KMS-11 (cell line): ENCODE measurements around the gene C16orf74.

ENCODE experiments used
- H2AFZ ChIP-seq: fragments of 200-600 bp; sonication (generic); 2 replicates; pipeline ENCODE4 v1.6.1; 2016; ENCODE audit warnings: antibody characterized with exemption, mixed run types, low read depth
- H3K27ac ChIP-seq: fragments of 200-600 bp; sonication (generic); 2 replicates; pipeline ENCODE4 v1.6.1; 2016; ENCODE audit warnings: mild to moderate bottlenecking, mixed run types
- H3K27me3 ChIP-seq: fragments of 200-600 bp; sonication (generic); 2 replicates; pipeline ENCODE4 v1.6.1; 2017; ENCODE audit warnings: mild to moderate bottlenecking, low read depth, mixed run types, moderate library complexity; ENCODE audit not compliant: insufficient read depth
- H3K36me3 ChIP-seq: fragments of 200-600 bp; sonication (generic); 2 replicates; pipeline ENCODE4 v1.6.1; 2017; ENCODE audit warnings: mild to moderate bottlenecking, mixed run types; ENCODE audit not compliant: insufficient read depth
- H3K4me1 ChIP-seq: fragments of 200-600 bp; sonication (generic); 2 replicates; pipeline ENCODE4 v1.6.1; 2016; ENCODE audit warnings: mild to moderate bottlenecking, low read depth, mixed run types; ENCODE audit not compliant: poor library complexity, severe bottlenecking
- H3K4me2 ChIP-seq: fragments of 200-600 bp; sonication (generic); 2 replicates; pipeline ENCODE4 v1.7.0; 2016; ENCODE audit warnings: mild to moderate bottlenecking, mixed run types
- H3K4me3 ChIP-seq: fragments of 200-600 bp; sonication (generic); IDR thresholded peaks from 2 replicates; pipeline ENCODE4 v1.6.1; 2017; ENCODE audit warnings: low read depth, low read length, mixed read lengths; ENCODE audit not compliant: insufficient read depth
- H3K79me2 ChIP-seq: fragments of 200-600 bp; sonication (generic); 2 replicates; pipeline ENCODE4 v1.6.1; 2016; ENCODE audit warnings: low read depth, mixed run types; ENCODE audit not compliant: insufficient read depth
- H3K9ac ChIP-seq: fragments of 200-600 bp; sonication (generic); 2 replicates; pipeline ENCODE4 v1.6.1; 2016; ENCODE audit warnings: mild to moderate bottlenecking, mixed run types
- H4K20me1 ChIP-seq: fragments of 200-600 bp; sonication (generic); 2 replicates; pipeline ENCODE4 v1.6.1; 2016; ENCODE audit warnings: mild to moderate bottlenecking, mixed run types; ENCODE audit not compliant: insufficient read depth
- TF ChIP-seq, protein P1 (sequence below): fragments of 200-600 bp; sonication (generic); conservative IDR thresholded peaks from 2 replicates; pipeline ENCODE4 v1.6.1; 2017; ENCODE audit warnings: low read depth, mild to moderate bottlenecking, antibody characterized with exemption, low read length, moderate library complexity, mixed read lengths

The C16orf74 gene

DNA sequence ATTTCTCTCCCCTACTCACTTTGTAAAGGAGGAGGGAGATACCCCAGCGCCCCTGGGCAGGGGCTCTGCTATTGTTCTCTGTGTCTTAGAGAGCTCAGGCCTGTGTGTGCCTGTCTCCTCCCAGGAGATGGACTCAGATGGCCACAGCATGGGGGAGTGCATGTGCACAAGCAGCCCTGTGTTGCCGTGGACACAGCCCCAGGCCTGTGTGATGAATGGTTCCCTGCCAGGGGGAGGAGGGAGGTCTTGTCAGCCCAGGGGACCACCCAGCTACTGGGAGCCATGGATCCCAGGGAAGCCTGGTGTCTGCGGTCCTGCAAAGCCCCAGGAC lies 88.4 kb downstream of the C16orf74 start:
- Histone ChIP-seq H3K4me3 (no peak overlapping the region), H3K4me1 (no peaks in the 10 kb centered on the region), H2AFZ (no peak overlapping the region), H3K36me3 (no peaks in the 10 kb centered on the region), H3K27me3 (no peaks in the 10 kb centered on the region), H3K79me2 (no peaks in the 10 kb centered on the region), H3K4me2 (no peak overlapping the region), H3K9ac (no peak overlapping the region), H3K27ac (no peak overlapping the region), H4K20me1 (no peaks in the 10 kb centered on the region)
- TF ChIP-seq, protein P1, sequence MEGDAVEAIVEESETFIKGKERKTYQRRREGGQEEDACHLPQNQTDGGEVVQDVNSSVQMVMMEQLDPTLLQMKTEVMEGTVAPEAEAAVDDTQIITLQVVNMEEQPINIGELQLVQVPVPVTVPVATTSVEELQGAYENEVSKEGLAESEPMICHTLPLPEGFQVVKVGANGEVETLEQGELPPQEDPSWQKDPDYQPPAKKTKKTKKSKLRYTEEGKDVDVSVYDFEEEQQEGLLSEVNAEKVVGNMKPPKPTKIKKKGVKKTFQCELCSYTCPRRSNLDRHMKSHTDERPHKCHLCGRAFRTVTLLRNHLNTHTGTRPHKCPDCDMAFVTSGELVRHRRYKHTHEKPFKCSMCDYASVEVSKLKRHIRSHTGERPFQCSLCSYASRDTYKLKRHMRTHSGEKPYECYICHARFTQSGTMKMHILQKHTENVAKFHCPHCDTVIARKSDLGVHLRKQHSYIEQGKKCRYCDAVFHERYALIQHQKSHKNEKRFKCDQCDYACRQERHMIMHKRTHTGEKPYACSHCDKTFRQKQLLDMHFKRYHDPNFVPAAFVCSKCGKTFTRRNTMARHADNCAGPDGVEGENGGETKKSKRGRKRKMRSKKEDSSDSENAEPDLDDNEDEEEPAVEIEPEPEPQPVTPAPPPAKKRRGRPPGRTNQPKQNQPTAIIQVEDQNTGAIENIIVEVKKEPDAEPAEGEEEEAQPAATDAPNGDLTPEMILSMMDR, result no peak

DNA sequence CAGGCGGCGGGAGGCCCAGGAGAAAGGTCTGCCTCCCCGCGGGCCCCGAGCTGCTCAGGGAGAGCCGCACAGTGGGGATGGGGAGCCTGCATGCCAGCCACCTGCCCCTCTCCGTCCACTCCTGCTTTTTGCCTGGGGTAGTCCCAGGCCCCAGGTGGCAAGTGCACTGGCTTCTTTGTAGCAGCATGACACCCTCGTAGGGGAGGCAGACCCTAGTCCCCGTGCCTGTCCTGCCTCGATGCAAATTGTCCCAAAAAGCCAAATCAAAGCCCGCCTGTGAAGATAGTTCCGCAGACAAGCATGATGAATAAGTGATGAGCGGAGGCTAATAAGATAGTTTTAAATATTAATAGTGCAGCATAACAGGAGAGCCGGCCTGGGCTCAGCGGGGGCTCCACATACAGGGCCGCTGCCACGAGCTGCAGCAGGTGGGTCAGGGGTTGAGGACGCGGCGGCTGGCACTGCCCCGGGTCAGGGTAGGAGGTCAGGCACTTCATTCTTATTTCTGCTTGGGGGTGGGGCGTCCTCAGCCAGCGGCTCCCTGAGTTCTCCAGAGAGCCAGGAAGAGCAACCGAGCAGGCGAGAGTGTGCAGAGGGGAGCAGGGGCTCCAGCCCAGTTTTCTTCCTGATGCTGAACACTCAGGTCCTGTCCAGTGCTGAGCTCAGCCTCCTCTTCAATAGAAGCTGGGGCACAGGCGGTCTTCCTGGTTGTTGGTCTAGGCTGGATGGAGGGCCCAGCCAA lies 89.0 kb downstream of the C16orf74 start:
- H3K27ac ChIP-seq, result no peak overlapping the region
- no peaks in the 10 kb centered on the region for H3K79me2 ChIP-seq
- H3K4me1 ChIP-seq, result no peaks in the 10 kb centered on the region
- TF ChIP-seq, protein P1, result no peak
- no peaks in the 10 kb centered on the region for H3K36me3 ChIP-seq
- H3K4me2 ChIP-seq, result no peak overlapping the region
- no peak overlapping the region for H2AFZ ChIP-seq
- H3K27me3 ChIP-seq, result no peaks in the 10 kb centered on the region
- no peak overlapping the region for H3K9ac ChIP-seq
- no peak overlapping the region for H3K4me3 ChIP-seq
- no peaks in the 10 kb centered on the region for H4K20me1 ChIP-seq

DNA sequence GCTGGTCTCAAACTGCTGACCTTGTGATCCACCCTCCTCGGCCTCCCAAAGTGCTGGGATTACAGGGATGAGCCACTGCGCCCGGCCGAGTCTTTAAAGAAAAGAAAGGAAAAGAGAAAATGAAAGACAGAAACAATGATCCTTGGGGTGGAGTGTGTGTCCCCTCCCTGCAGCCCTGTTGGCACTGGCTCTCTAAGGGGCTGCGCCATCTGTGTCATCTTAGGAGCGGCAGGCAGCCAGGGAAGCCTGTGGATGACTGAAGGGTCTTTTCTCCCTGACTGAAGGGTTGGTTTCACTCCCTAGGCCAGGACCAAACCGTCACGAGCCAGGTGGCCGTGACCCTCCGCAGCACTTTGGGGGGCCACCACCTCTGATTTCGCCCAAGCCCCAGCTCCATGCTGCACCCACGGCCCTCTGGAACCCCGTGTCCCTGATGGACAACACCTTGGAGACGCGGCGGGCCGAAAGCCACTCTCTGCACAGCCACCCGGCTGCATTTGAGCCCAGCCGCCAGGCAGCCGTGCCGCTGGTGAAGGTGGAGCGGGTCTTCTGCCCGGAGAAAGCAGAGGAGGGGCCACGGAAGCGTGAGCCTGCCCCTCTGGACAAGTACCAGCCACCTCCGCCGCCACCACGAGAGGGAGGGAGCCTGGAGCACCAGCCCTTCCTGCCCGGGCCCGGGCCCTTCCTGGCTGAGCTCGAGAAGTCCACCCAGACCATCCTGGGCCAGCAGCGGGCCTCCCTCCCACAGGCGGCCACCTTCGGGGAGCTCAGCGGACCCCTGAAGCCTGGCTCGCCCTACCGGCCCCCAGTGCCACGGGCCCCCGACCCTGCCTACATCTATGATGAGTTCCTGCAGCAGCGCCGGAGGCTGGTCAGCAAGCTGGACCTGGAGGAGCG lies 89.8 kb downstream of the C16orf74 start:
- Histone ChIP-seq H3K4me2 (no peak overlapping the region), H3K36me3 (no peaks in the 10 kb centered on the region), H2AFZ (no peak overlapping the region), H3K27ac (no peak overlapping the region), H4K20me1 (no peaks in the 10 kb centered on the region), H3K4me3 (no peak overlapping the region), H3K79me2 (no peaks in the 10 kb centered on the region), H3K9ac (no peak overlapping the region), H3K4me1 (no peaks in the 10 kb centered on the region), H3K27me3 (no peaks in the 10 kb centered on the region)
- TF ChIP-seq, protein P1, result no peak

DNA sequence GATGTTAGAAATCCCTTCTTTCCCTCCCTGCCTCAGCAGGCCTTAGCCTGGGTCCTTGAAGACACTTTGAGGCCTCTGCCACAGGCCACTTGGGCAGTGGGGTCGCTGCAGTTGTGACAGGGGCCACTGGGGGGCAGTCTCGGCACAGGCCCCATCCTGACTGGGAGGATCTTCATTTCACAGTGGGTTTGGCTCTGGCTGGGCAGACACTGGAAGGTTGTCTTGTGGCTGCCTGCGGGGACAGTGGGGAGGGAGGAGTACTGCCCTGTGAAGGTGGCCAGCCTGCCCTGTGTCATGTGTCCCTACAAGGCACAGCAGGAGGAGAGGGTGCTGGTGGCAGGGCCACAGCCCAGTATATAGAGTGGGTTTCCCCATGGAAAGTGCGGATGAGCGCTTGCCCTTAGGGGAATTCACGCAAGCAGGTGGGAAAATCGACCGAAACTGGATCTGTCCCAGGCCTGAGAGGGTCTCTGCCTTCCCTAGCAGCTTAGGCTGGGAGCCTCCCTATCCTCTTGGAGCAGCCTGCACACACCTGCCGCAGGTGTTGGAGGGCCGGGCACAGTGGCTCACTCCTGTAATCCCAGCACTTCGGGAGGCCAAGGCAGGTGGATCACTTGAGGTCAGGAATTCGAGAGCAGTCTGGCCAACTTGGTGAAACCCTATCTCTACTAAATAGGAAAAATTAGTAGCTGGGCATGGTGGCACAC lies 90.9 kb downstream of the C16orf74 start:
- Histone ChIP-seq H3K27me3 (no peaks in the 10 kb centered on the region), H3K79me2 (no peaks in the 10 kb centered on the region), H4K20me1 (no peaks in the 10 kb centered on the region), H3K27ac (no peak overlapping the region), H3K4me2 (no peak overlapping the region), H3K9ac (no peak overlapping the region), H3K36me3 (no peaks in the 10 kb centered on the region), H2AFZ (no peak overlapping the region), H3K4me3 (no peak overlapping the region), H3K4me1 (no peaks in the 10 kb centered on the region)
- TF ChIP-seq, protein P1, result peak; percentile 88
